Naive B cell (primary cell): ENCODE data around the gene TRDMT1. TPM values are rescaled to one million over a fixed set of nuclear protein-coding genes. Genes with fewer than 3 reads are reported as not detected.

ENCODE experiments used
- ATAC-seq, 2 donors: fragments of 150-1000 bp; cut with Tn5 transposase; 2 replicates each; pipeline ENCODE4 v1.10.0; 2021; ENCODE audit warnings: low read depth in 2 of 2, mild to moderate bottlenecking in 2 of 2, moderate library complexity in 2 of 2
- DNase-seq: peaks from one replicate; pipeline ENCODE4 v3.0.0; 2022
- H3K27ac Mint-ChIP-seq, 6 donors: one replicate each; pipeline ENCODE4 v1.8.0; 2020 to 2022; ENCODE audit warnings: mild to moderate bottlenecking in 6 of 6, mixed read lengths in 6 of 6, moderate library complexity in 5 of 6, inconsistent platforms in 2 of 6
- H3K27me3 Mint-ChIP-seq, 3 donors: one replicate each; pipeline ENCODE4 v1.8.0; 2021 to 2022; ENCODE audit warnings: mixed read lengths in 3 of 3, mild to moderate bottlenecking in 1 of 3
- H3K36me3 Mint-ChIP-seq, 2 donors: one replicate each; pipeline ENCODE4 v1.8.0; 2020 to 2022; ENCODE audit warnings: mixed read lengths in 2 of 2, inconsistent platforms in 1 of 2, mild to moderate bottlenecking in 1 of 2
- H3K4me1 Mint-ChIP-seq, 3 donors: one replicate each; pipeline ENCODE4 v1.8.0; 2020 to 2022; ENCODE audit warnings: mixed read lengths in 3 of 3, inconsistent platforms in 1 of 3, mild to moderate bottlenecking in 1 of 3, moderate library complexity in 1 of 3
- H3K4me3 Mint-ChIP-seq, 8 donors: one replicate each; pipeline ENCODE4 v1.8.0; 2020 to 2022; ENCODE audit warnings: mild to moderate bottlenecking in 8 of 8, mixed read lengths in 8 of 8, moderate library complexity in 8 of 8, inconsistent platforms in 2 of 8
- H3K9me3 Mint-ChIP-seq, 7 donors: one replicate each; pipeline ENCODE4 v1.8.0; 2020 to 2022; ENCODE audit warnings: mixed read lengths in 7 of 7, mild to moderate bottlenecking in 5 of 7, inconsistent platforms in 2 of 7, moderate library complexity in 1 of 7
- polyA plus RNA-seq, 6 donors: library from polyadenylated mRNA; unstranded; fragments of 300-500 nt; fragmentation: Illumina TruSeq; gene quantifications; one replicate each; pipeline ENCODE4 v1.2.3, GENCODE V29; 2021; ENCODE audit warnings: low read depth in 6 of 6

Gene TRDMT1
- polyA plus RNA-seq, 6 donors from 2014 or later = 6.9 to 15.5 (median 9.6) TPM

DNA sequence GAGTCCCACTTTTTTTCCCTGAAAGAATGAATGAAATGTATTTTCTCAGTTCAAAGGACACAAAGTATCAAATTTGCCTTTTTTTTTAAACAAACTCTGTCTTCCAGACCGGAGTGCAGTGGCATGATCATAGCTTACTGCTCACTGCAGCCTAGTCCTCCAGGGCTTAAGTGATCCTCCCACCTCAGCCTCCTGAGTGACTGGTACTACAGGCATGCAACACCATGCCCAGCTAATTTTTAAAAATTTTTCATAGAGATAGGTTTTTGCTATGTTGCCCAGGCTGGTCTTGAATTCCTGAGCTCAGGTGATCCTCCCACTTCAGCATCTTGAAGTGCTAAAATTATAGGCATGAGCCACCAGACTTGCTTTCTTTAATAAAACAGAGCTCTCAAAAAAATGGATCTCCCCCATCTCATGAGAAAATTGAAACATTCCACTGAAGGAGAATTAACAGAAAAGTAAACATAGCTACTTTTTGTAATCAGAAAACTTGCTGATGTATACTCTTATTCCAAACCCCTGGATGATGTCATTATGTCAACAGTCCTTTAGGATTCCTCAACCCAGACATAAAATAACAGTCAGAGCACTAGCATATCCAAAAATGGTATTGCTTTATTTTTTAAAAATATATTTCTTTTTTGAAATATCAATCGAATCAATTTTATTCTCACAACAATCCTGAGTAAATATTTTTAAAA is 12.3 kb upstream of the TRDMT1 start:
- H3K36me3 Mint-ChIP-seq = no peaks in the 10 kb centered on the region
- no peak overlapping the region for H3K4me3 Mint-ChIP-seq
- no peak for ATAC-seq
- no peaks in the 10 kb centered on the region for H3K4me1 Mint-ChIP-seq
- H3K9me3 Mint-ChIP-seq = no peaks in the 10 kb centered on the region
- DNase-seq = no peak
- H3K27me3 Mint-ChIP-seq = no peaks in the 10 kb centered on the region
- no peak overlapping the region for H3K27ac Mint-ChIP-seq

DNA sequence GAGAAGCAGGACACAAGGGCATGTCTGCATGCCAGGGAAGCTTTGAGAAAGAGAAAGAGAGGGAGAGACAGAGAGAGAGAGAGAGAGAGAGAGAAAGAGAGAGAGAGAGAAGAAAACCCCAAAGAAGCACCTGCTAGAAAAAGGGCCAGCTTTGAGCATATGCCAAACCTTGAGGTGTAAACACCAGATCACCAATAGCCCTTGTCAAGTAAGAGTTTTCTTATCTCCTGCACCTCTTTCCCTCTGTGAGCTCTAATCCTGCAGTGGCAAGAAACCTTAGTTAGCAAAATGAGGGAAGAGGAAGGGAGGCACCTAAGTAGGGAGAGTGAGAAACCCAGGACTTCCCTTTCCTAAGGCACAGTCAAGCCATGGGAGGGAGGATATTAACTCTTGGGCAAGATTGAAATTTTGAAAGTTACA is 11.3 kb upstream of the TRDMT1 start:
- no peak for DNase-seq
- no peaks in the 10 kb centered on the region for H3K36me3 Mint-ChIP-seq
- no peaks in the 10 kb centered on the region for H3K27me3 Mint-ChIP-seq
- H3K4me3 Mint-ChIP-seq = no peak overlapping the region
- no peaks in the 10 kb centered on the region for H3K9me3 Mint-ChIP-seq
- H3K4me1 Mint-ChIP-seq = no peaks in the 10 kb centered on the region
- no peak for ATAC-seq
- H3K27ac Mint-ChIP-seq = peak overlapping the region in 2 of 6 donors; percentile 16 to 27

DNA sequence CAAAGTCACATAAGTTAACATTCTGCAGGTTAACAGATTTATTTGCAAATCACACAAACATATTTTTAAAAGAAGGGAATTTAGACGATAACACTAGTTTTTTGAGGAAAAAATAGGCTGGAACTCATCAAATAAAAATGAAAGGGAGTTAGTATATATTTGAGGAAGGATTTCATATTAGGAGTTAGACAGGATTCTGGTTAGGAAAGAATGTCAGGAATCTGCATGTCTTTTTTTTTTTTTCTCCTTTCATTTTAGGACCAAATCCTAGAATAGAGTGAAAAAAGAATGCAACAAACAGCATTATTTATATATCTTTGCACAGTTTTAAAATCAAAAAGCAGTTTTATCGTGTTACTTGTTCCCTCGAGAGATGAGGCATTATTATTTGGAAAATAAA is 8.9 kb upstream of the TRDMT1 start:
- H3K27ac Mint-ChIP-seq = no peak overlapping the region
- no peaks in the 10 kb centered on the region for H3K27me3 Mint-ChIP-seq
- H3K36me3 Mint-ChIP-seq = no peaks in the 10 kb centered on the region
- no peak overlapping the region for H3K4me3 Mint-ChIP-seq
- no peak for ATAC-seq
- no peak for DNase-seq
- peaks cover 7 to 11% (median 7%) of the 10 kb centered on the region in 3 donors for H3K4me1 Mint-ChIP-seq
- no peaks in the 10 kb centered on the region for H3K9me3 Mint-ChIP-seq

DNA sequence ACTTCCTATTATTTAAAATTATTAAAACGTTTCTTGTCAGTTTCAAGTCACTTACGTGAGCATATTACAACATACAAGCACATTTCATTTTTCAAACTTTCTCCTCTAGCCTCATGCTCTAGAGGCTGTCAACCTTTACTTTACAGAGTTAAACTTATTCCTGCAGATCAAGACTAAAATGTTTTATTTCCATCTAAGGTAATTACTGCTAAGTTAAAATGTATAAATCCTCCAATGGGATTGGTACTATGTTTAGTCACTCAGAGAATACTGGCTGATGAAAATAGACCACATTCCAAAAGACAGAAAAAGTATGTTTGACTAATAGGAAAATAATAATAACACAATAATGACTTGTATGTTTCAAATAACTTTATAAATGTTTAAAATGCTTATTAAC is 8.4 kb upstream of the TRDMT1 start:
- Mint-ChIP-seq H3K36me3 (no peaks in the 10 kb centered on the region), H3K4me3 (no peak overlapping the region), H3K27ac (no peak overlapping the region), H3K4me1 (peaks cover 7 to 11% (median 7%) of the 10 kb centered on the region in 3 donors), H3K9me3 (no peaks in the 10 kb centered on the region), H3K27me3 (no peaks in the 10 kb centered on the region)
- ATAC-seq = no peak
- no peak for DNase-seq

DNA sequence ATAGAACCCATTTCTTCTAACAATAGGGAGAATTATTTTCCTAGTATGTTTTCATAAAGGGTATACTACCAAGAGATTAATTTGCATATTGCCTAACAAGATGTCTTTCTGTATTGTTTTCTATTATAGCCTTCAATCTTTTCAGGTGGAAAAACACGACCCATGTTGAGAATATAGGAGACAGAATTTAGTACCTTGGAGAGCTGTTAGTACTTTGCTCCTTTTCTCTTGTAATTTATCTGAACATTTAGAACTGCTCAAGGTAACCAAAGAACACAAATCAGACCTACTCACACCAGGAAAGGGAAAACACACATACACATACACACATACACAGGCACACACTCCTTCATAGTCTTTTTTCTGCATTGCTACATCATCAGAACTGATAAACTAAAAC is 7.8 kb upstream of the TRDMT1 start:
- no peaks in the 10 kb centered on the region for H3K9me3 Mint-ChIP-seq

DNA sequence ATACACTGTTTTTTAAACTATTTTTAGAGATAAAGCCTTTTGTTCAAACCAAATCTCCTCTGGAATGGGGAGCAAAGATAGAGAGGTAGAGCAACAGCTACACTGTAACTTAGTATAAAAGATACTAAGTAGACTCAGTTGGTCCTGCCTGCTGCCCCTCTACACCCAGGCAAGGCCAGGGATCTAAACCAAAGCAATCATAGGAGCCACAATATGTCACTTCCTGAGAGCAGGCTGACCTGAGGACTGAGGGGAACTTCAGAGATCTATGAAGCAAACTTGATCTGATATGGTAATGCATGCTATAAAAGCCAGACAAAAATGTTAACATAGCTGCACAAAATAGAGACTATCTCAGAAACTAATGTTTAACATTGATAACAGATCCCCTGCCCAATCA is 7.0 kb upstream of the TRDMT1 start:
- ATAC-seq (no peak), DNase-seq (no peak)
- Mint-ChIP-seq H3K4me1 (peaks cover 7 to 11% (median 7%) of the 10 kb centered on the region in 3 donors), H3K36me3 (no peaks in the 10 kb centered on the region), H3K27me3 (no peaks in the 10 kb centered on the region), H3K4me3 (no peak overlapping the region), H3K9me3 (no peaks in the 10 kb centered on the region), H3K27ac (peak overlapping the region in 2 of 6 donors; percentile 5 to 36)

More for the DNA sequence above, 7.8 kb upstream of the TRDMT1 start:
- H3K27ac Mint-ChIP-seq = peak overlapping the region in 1 of 6 donors; percentile 2
- no peaks in the 10 kb centered on the region for H3K27me3 Mint-ChIP-seq
- no peaks in the 10 kb centered on the region for H3K36me3 Mint-ChIP-seq
- no peak for ATAC-seq
- DNase-seq = no peak
- H3K4me1 Mint-ChIP-seq = peaks cover 7 to 11% (median 7%) of the 10 kb centered on the region in 3 donors
- no peak overlapping the region for H3K4me3 Mint-ChIP-seq

DNA sequence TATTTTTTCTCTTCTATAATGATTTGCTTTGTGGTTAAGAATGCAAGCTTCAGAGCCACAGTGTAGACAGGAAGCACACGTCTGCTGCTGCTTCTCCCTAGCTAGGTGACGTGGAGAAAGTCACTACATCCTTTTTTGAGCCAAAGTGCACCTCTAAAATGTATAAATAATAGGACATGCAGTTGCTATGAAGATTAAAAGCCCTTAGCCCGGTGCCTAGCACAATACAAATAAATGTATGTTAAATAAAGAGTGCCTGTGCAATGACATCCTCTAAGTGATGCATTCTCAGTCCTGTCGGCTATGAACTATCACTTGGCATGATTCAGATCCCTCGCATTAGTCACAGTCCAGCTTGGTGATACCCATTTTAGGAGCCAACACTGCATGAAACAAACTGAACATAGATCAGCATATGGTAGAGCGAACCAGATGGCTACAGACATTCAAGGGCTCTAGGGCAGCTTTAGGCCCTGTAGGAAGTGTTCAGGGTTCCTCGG is 4.8 kb upstream of the TRDMT1 start:
- H3K36me3 Mint-ChIP-seq = no peaks in the 10 kb centered on the region
- peak overlapping the region in 2 of 8 donors; percentile 4 to 24 for H3K4me3 Mint-ChIP-seq
- DNase-seq = peak; percentile 58
- no peaks in the 10 kb centered on the region for H3K27me3 Mint-ChIP-seq
- peaks cover 10 to 17% (median 12%) of the 10 kb centered on the region in 3 donors for H3K4me1 Mint-ChIP-seq
- H3K27ac Mint-ChIP-seq = peak overlapping the region; percentile 33 to 95 (median 74)
- no peaks in the 10 kb centered on the region for H3K9me3 Mint-ChIP-seq
- peak; percentile 78 to 86 for ATAC-seq

DNA sequence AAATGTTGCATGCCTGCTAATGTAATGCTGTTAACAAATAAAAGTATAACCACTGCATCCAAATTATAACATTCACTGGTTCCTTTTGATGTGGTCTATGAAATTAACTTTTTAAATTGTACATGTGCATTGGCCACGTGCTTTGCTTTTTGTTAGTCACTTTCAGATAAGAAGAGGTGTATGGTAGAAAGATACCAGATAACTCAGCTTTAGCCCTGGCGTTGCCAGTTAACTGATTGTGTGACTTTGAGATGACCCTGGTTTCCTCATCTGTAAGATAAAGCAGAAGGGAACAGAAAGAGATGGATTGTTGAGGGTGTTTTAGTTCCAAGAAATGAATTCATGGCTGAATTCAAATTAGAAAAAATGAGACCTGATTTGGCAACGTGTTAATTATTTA is 1.9 kb upstream of the TRDMT1 start:
- H3K9me3 Mint-ChIP-seq = no peaks in the 10 kb centered on the region

DNA sequence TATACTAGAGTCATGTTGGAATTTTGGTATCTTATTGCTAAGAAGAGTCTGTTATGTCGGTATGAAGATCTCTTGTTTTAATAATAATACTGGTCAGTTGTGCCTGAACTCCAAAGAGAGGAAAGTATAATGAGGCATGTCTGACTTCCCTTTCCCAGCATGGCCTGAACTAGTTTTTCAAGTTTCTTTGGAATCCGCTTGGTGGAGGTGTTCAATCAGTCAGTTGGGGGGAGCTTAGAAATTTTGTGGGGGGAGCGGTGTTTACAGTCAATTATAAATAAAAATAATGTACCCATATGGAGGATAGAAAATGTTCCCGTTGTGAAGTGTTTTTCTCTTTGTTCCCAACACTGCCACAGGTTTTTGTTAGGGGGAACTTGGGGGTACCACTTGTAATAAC is 1.5 kb upstream of the TRDMT1 start:
- Mint-ChIP-seq H3K4me3 (peak overlapping the region in 2 of 8 donors; percentile 70 to 96), H3K36me3 (no peaks in the 10 kb centered on the region), H3K27ac (peak overlapping the region in 1 of 6 donors; percentile 96), H3K9me3 (no peaks in the 10 kb centered on the region), H3K27me3 (no peaks in the 10 kb centered on the region), H3K4me1 (peaks cover 28 to 39% (median 34%) of the 10 kb centered on the region in 3 donors)
- ATAC-seq (no peak), DNase-seq (no peak)

More for the DNA sequence above, 1.9 kb upstream of the TRDMT1 start:
- no peaks in the 10 kb centered on the region for H3K36me3 Mint-ChIP-seq
- H3K4me1 Mint-ChIP-seq = peaks cover 28 to 39% (median 34%) of the 10 kb centered on the region in 3 donors
- DNase-seq (no peak), ATAC-seq (no peak)
- no peaks in the 10 kb centered on the region for H3K27me3 Mint-ChIP-seq
- H3K4me3 Mint-ChIP-seq = peak overlapping the region in 1 of 8 donors; percentile 96
- H3K27ac Mint-ChIP-seq = peak overlapping the region in 2 of 6 donors; percentile 4 to 96

DNA sequence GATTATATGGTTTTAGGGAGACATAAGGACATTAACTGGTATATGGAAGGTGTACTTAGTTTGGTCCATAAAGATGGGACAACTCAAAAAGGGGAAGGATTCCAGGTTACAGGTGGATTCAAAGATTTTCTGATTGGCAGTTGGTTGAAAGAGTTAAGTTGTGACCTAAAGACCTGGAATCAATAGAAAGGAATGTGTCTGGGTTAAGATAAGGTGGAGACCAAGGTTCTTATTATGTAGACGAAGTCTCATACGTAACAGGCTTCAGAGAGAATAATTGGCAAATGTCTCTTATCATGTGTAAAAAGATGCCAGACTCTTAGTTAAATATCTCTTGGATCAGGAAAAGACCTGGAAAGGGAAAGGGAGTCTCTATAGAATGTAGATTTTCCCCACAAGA is 1.0 kb upstream of the TRDMT1 start:
- H3K27me3 Mint-ChIP-seq = no peaks in the 10 kb centered on the region
- peak overlapping the region in 5 of 8 donors; percentile 9 to 96 (median 95) for H3K4me3 Mint-ChIP-seq
- H3K4me1 Mint-ChIP-seq = peaks cover 28 to 39% (median 34%) of the 10 kb centered on the region in 3 donors
- peak overlapping the region in 4 of 6 donors; percentile 53 to 96 (median 81) for H3K27ac Mint-ChIP-seq
- no peak for DNase-seq
- no peaks in the 10 kb centered on the region for H3K36me3 Mint-ChIP-seq
- no peaks in the 10 kb centered on the region for H3K9me3 Mint-ChIP-seq
- ATAC-seq = no peak

DNA sequence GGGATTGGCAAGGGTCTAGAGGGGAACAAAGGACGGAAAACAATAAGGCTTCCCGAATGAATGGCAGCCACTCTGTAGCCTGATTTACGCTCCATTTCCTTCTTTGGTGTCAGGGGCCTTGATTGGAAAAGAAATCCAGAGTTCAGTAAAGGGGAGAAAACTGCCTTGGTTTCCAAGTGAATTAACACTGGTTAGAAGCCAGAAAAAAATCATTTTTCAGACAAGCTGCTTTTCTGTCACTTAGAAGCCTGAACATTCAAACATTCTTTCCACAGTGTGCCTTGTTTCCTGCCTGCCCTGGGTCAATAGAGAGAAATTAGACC is 283 bp upstream of the TRDMT1 start:
- ATAC-seq = no peak

DNA sequence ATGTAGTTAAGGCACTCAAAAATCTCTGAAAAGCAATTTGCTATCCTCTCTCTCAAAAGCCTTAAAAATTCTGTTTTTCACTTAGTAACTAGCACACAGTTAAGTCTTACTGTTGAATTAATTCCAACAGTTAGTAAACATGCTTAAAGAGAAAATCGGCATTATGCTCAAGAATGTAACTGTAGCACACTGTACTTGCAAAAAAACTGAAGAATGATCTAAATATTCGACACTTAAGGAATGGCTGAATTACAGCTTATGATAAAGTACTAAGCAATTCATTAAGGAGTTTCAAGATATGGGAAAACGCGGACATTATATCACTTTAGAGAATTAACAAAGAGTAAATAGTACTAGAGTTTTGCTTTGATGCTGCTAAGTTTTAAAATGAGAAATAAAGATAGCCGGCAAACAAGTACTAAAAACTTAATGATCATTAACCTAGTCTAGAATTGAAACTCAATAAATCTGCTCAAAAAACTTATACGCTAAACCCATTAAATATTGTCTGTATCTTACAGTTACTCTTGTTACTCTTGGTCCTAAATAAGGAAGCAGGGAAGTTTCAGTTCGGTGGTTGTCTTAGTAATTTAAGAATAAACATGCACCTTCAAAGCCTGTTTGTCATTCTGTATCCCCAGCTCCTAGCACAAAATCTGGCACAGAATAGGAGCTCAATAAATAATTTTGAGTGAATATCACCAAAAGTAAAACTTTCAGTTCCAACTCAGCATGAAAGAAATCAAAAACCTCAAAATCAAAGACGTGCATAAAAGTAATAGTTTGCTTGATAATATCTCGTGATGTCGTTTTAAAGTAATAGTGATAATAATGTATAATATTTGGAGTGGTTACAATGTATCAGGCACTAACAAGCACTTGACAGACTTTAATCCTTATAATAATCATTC is 1.2 kb downstream of the TRDMT1 start:
- DNase-seq (peak; percentile 20), ATAC-seq (peak; percentile 34 to 36)
- no peaks in the 10 kb centered on the region for H3K27me3 Mint-ChIP-seq
- H3K4me1 Mint-ChIP-seq = peaks cover 21 to 28% (median 27%) of the 10 kb centered on the region in 3 donors
- H3K36me3 Mint-ChIP-seq = no peaks in the 10 kb centered on the region
- peak overlapping the region; percentile 91 to 97 (median 95) for H3K4me3 Mint-ChIP-seq
- peak overlapping the region; percentile 92 to 98 (median 96) for H3K27ac Mint-ChIP-seq
- no peaks in the 10 kb centered on the region for H3K9me3 Mint-ChIP-seq

More for the DNA sequence above, 283 bp upstream of the TRDMT1 start:
- no peaks in the 10 kb centered on the region for H3K9me3 Mint-ChIP-seq
- H3K4me3 Mint-ChIP-seq = peak overlapping the region; percentile 91 to 97 (median 95)
- H3K27ac Mint-ChIP-seq = peak overlapping the region; percentile 59 to 98 (median 96)
- no peak for DNase-seq
- H3K27me3 Mint-ChIP-seq = no peaks in the 10 kb centered on the region
- no peaks in the 10 kb centered on the region for H3K36me3 Mint-ChIP-seq
- peaks cover 28 to 38% (median 34%) of the 10 kb centered on the region in 3 donors for H3K4me1 Mint-ChIP-seq

DNA sequence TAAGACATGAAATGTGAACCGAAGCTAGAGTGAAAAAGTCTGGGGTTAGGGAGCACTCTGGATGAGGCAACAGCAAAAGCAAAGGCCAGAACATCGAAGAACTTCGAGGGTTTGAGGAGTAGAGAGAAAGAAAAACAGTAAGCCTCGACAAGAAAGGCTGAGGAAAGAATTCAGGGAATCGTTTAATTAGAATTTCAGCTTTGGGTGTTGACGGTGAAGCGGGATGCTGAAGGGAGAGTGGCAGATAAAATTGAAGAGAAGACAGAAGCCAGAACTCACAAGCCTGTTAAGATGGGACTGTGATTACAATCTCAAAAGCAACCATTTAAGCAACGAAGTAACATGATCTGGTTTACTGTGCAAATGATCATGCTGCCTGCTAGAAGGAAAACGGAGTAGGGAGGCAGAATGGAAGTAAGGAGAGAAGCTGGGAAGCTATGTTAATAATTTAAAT is 2.1 kb downstream of the TRDMT1 start:
- DNase-seq = no peak
- no peaks in the 10 kb centered on the region for H3K9me3 Mint-ChIP-seq
- no peak for ATAC-seq
- peak overlapping the region in 3 of 6 donors; percentile 62 to 96 (median 89) for H3K27ac Mint-ChIP-seq
- peak overlapping the region in 4 of 8 donors; percentile 29 to 96 (median 67) for H3K4me3 Mint-ChIP-seq
- H3K4me1 Mint-ChIP-seq = peaks cover 21 to 28% (median 27%) of the 10 kb centered on the region in 3 donors
- no peaks in the 10 kb centered on the region for H3K36me3 Mint-ChIP-seq
- no peaks in the 10 kb centered on the region for H3K27me3 Mint-ChIP-seq
